Keratinocyte (primary cell): Measurements from ENCODE around the gene COX8C.

ENCODE experiments used
- CTCF ChIP-seq, 3 experiments: IDR thresholded peaks in 1 of 3; conservative IDR thresholded peaks in 1 of 3; optimal IDR thresholded peaks in 1 of 3; 2 replicates in 2 of 3; 3 replicates in 1 of 3; pipeline versions ENCODE3 to v1.5.1; 2011; ENCODE audit warnings: low read length in 3 of 3, mild to moderate bottlenecking in 3 of 3, moderate library complexity in 2 of 3, control low read depth in 1 of 3, inconsistent platforms in 1 of 3; ENCODE audit not compliant: insufficient read depth in 2 of 3; ENCODE audit errors: extremely low read depth in 1 of 3
- EZH2 ChIP-seq: IDR thresholded peaks from one replicate; pipeline ENCODE4 v1.6.1; 2012; ENCODE audit warnings: inconsistent platforms, mild to moderate bottlenecking, low read length, moderate library complexity

GRCh38 chr14:93320489-93320888 lies 26.5 kb upstream of the COX8C start:
- no peak for TF ChIP-seq CTCF (optimal IDR thresholded peaks at IDR 0.05 in 1 of 3, IDR thresholded peaks at IDR 0.05 in 1 of 3, conservative IDR thresholded peaks at IDR 0.05 in 1 of 3; ENCODE audit: extremely low read depth in 1 of 3, insufficient read depth in 2 of 3, low read length in 3 of 3)
- TF ChIP-seq EZH2: no peak
